NCI-H2107 treated with DMSO at 0.1 percent for 48 hours (cell line): ENCODE measurements around the gene PTPRE.

ENCODE experiments used
- DNase-seq: peaks from one replicate; lab custom pipeline; 2025; ENCODE audit not compliant: unreplicated experiment; lab: John Stamatoyannopoulos, UW

Gene PTPRE

DNA sequence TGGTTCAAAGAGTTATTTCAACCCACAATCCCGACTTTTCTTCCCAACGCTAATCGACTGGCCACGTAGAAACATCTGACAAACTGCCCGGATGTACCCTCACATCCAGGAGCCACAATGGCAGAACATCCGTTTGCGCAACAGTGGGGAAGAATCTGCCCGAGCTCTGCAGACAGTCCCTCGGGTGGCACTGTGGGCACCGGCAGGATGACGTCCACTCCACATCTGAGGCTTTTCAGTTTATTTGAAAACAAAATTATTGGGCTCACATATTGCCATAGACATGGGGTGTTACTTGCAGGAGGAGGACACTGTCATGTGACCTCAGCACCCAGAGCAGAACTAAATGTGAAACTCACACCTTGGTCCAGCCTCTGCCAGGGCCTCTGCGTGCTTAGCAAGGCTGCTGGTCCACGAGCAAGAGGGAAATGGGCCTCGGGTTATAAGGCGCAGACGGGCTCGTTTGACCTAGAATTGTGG is 135.3 kb downstream of the PTPRE start:
- DNase-seq = no peak

DNA sequence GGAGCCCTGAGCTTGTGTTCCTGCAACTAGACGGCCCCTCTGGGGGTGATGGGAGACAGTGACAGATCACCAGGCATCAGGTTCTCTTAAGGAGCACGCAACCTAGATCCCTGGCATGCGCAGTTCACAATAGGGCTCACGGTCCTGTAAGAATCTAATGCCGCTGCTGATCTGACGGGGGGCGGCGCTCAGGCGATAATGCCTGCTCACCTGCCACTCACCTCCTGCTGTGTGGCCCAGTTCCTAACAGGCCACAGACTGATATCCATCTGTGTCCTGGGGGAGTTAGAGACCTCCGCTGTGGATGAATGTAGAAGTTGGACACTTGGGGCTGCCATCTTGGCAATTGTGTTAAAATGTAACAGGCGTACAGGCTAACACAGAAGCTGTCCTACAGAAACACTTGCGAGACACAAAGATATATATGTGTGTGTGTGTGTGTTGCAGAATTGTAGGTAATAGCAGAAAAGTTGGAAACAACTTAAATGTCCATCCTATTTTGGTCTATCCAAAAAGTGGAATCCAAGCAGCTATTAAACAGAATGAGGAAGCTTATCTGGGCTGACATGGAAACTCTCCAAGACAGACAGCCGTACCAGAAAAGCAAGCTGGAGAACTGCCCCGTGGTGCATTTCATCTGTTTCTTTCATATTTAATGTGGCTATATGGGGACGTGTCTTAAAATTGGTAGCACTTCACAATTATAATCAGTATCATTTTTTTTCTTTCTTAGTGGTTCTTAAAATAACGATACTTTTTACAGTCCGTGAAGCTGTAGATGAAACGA is 136.5 kb downstream of the PTPRE start:
- DNase-seq = no peak

DNA sequence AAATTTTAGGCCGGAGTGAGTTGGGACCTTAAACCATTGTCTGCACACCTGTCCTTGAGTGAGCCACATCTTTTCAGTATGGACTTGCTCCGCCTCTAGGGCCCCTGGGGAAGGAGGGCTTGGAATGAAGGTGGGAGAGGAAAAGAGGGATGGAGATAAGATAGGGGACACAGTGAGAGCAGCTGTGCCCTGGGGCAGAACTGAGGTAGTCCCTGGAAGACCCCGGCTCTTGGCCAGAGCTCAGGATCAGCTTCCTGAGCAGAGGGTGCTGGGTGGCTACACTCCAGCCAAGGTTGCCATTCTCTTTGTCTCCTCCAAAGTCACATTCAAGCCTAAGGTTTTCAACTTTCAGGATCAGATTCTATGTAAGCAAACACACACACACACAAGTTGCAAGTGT is 137.3 kb downstream of the PTPRE start:
- DNase-seq = no peak

DNA sequence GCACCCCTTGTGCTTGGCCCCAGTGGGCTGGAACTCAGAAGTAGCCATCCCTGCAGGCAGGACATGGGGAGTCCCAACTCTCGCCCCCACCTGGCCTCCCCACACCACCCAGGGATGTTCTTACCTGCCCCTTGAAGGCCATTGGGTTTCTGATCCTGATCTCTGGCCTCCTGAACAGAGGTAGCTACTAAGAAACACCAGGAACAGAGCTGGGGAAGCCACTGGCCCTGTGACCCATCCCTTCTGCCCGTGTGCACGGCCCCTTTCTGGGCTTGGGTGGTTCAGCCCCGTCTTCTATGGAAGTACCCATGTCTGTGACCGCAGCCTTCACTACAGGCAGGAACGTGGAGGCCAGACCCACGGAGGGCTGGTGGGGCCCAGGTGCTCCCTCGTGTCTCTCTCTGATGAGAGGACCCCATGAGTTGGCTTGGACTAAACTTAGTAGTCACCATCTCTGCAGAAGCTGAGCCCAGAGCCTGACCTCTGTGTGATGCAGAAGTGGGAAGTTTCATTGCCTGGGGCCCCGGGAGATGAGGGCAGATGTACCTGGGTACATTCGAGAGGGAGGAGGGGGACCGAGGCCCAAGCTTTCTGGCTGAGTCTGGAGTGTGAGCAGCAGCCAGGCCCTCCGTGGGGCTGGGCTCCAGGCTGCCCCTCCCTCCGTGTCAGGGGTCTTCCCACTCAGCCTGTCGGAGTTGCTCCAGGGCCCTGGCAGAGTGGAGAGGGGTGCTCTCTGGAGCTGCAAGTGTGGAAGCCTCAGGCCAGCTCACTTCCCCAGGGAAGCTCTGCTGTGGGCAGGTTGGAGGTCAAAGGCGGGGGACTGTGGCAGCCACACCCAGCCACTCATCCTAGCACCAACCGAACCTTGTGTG is 138.3 kb downstream of the PTPRE start:
- DNase-seq = no peak

DNA sequence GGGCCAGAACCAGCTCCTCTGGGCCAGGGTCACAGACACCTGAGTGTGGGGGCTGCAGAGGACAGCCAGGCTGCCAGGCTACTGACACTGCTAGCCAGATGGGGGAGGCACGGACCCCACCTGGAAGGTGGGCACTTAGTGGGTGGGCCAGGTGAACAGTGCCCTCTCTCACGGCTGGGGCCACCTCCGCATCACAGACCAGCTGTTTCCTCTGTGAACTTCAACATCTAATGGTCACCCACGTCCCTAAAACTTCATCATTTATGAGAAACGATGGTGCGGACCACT is 138.9 kb downstream of the PTPRE start:
- no peak for DNase-seq

DNA sequence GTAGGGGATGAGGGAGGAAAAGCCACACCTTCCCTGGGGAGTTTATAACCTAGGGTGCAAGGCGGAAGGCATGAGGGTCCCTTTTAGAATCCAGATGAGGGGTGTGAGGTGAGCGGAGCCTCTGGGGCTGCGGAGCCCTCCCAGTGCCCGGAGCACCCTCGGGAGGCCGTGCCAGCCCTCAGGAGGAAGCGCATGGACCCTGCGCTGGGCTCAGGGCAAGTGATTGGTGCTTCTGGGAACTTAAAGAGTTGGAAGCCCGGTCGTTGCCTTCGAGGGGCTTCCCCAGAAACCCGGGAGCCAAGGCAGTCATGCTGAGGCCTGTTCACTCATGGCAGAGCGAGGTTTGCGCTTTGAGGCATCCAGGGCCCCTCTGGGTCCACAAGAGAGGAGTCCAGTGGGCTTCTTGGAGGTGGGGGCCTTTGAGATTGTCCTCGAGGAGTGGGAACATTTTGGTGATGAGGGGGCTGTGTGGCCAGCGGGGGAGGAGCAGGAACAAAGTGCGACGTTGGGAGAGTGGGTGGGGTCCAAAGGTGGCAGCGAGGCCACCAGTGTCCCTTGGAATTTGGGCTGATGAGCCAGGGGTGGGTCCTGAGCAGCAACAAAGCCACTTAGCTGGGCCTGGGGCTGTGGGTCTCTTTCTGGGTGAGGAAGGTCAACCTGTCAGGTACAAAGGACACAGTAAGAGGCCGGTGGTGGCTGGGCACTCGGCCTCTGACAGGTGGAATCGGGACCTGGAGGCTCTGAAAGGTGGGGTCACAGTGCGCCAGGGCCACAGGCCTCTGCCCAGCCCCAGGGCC is 139.5 kb downstream of the PTPRE start:
- no peak for DNase-seq

DNA sequence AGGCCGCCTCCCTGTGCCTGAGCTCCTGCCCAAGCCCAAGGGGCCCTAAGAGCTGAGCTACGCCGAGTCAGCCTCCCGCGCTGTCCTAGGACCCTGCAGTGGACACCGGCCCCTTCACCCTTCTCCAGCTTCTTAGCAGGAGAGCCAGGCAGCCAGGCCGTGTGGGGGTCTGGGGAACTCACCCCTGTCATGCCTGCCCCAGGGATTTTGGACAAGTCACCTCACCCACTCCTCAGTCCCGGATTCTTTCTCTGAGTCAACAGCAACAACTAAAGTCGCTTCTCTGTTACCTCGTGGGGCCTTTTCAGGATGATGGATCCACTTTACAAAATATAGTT is 140.0 kb downstream of the PTPRE start:
- no peak for DNase-seq

DNA sequence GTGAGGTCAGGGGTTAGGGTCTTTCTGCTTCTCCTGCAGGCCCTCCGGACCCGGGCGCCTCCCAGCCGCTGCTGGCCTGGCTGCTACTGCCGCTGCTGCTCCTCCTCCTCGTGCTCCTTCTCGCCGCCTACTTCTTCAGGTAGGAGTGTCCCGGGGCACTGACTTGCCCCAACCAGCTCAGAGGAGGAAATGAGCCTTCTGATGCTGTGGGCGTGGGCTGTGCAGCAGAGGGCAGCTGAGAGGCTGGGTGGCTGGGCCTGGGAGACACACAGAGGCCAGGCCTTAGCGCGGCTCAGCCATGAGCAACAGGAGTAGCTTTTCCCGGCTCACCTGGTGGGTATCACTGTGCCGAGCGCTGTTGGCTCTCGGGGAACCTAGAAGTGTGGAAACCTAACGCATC is 140.4 kb downstream of the PTPRE start:
- DNase-seq = no peak

DNA sequence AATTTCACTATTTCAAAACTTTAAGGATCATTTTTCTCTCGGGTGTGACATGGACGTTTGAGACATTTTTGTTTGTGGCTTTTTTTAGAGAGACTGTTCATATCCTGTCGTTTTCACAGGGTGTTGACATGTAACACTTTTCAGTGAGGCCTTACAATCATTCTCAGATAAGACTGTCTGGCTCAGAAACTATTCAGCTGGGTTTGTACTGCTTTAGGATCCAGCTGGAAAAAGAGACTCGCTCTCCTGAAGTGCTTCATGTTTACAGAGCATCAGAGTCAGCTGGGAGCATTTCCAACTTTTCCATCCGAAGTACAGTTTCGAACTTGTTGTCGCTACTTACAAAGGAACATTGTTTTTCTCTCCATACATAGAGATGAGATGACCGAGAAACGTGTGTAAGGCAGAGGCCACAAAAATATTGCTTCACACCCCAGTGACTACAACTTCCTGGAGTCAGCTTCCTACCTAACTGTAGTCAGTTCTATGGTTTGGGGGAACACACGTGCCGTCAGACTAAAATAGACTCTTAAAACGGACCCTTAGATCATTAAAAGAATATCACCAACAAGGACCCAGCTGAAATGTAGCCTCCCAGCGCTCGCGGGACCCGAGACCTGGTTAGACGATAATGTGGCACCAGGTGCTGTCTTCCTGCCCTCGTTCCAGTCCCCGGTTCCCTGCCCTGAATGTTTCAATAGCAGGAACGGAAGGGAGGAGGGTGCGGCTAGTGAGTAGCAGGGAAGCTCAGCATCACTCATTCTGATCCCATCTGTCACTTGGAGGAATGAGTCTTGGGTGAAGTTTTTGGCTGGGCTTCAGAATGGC is 141.3 kb downstream of the PTPRE start:
- no peak for DNase-seq

DNA sequence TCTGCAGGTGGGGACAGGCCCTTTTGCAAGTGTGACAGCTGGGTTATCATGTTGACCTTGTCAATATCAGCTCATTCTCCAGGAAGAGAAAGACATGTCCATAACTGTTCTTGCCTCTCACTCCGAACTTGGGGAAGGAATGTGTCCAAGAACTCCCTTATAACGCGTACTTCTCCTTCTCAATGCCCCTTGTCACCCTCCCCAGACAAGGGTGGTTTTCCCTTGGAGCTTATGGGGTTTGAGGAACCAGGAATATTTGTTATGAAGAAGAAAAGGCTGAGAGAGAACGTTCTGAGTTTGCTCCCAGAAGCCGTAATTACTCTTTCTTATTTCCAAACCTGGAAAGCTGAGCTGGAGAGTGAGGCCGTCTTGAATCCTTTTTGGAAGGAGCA is 141.9 kb downstream of the PTPRE start:
- no peak for DNase-seq

DNA sequence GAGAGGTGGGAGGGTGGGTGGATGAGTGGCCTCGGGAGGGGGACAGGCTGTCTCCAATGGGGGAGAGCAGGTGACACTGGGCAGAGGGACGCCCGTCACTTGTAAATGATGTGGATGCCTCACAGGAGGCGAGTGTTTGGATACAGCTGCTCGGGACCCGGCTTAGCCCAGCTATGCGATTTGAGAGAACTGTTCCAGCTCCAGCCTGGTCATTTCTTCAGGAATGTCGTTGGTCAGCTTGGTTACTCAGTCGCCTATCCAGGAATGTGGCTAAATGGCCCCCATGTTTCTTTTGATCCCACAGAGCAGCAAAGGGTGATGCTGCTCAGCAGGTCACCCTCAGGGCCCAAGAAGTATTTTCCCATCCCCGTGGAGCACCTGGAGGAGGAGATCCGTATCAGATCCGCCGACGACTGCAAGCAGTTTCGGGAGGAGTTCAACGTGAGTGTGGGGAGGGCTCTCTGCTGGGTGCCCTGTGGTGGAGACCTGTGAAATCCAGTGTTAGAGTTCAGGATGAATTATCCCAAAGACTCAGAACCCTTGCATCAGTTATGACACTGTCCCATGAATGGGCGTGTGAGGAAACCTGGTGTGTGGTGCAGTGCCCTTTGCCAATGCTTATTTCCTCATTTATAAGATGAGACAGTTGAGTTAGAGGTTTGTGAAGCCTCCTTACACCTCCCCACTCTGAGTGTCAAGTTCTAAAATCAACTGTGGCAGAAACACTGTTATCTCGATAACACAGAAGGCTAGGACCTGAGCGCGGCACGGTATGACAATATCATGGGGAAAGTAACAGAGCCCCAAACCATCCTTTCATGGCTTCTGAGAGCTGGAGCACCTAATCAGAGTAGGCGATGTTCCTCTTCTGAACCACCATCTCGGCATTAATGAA is 142.6 kb downstream of the PTPRE start:
- no peak for DNase-seq

DNA sequence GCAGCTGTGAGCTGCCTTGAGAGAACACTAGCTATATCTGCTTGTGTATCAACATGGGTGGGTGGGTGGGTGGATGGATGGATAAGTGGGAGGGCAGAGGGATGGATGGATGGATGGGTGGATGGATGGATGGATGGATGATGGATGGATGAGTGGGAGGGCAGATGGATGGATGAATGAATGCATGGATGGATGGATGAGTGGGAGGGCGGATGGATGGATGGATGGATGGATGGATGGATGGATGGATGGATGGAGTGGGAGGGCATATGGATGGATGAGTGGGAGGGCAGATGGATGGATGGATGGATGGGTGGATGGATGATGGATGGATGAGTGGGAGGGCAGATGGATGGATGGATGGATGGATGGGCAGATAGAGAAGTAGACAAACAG is 143.2 kb downstream of the PTPRE start:
- no peak for DNase-seq

DNA sequence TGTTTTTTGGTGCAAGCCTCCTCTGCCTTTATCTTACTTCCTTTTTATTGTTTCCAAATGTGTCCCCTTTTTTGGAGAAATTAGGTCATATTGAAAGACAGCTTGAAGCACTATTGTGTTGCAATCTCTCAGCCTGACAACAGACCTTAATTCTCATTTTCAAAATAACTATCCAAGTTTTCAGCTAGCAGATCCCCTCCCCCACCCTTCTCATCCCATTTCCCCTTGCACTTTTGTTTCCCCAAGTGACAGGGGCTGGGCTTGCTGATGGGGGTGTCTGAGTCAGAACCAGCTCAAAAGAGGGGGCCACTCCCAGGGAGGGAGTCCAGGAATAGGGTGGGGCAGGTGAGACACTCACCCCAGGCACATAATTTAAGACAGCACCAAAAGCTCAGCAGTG is 144.0 kb downstream of the PTPRE start:
- DNase-seq = no peak

DNA sequence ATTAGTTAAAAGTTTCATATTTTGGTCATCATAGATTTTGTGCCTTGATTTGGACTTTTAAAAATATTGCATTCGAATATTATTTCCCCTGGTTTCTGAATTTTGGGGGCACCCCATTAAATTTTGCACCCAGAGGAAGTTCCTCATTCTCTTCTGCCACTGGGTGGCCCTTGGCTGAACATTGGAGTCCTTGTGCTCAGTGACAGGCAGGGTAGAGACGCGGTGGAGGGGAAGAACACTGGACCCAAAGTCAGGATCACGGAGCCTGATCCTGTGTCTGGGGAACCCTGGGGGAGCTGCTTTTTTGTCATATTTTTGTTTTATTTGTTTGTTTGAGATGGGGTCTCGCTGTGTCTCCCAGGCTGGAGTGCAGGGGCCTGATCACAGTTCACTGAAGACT is 144.6 kb downstream of the PTPRE start:
- DNase-seq = no peak

DNA sequence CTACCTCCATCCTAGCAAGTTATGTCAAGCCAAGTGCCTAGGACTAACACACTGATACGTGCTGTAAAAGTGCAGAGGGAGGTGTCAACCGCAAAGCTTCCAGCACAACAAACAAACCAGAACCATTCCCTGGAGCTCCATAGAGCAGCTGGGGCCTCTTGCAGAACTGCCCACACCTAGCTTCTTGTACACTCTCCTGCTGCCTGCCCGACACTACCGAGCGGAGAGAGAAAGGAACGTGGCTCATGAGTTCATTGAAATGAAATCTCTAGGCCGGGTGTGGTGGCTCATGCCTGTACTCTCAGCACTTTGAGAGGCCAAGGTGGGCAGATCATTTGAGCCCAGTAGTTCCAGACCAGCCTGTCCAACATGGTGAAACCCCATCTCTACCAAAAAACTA is 145.8 kb downstream of the PTPRE start:
- no peak for DNase-seq

DNA sequence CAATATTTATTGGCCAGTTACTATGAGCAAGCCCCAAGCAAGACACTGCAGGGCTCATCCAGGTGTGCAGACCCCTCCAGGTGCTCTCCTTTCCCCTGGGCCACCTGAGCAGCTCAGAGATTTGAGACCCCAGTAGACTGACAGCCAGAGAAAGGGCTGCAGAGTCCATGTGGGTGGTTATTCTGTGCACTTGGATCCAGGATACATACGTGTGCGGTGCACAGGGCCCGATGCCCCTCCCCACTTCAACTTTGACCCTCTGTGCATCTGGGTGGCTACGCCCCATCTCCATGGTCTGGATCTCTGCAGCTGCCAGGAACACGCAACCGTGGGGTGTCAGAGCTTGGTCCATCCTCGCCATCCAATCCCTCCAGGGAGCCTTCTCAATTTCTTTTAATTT is 146.5 kb downstream of the PTPRE start:
- no peak for DNase-seq

DNA sequence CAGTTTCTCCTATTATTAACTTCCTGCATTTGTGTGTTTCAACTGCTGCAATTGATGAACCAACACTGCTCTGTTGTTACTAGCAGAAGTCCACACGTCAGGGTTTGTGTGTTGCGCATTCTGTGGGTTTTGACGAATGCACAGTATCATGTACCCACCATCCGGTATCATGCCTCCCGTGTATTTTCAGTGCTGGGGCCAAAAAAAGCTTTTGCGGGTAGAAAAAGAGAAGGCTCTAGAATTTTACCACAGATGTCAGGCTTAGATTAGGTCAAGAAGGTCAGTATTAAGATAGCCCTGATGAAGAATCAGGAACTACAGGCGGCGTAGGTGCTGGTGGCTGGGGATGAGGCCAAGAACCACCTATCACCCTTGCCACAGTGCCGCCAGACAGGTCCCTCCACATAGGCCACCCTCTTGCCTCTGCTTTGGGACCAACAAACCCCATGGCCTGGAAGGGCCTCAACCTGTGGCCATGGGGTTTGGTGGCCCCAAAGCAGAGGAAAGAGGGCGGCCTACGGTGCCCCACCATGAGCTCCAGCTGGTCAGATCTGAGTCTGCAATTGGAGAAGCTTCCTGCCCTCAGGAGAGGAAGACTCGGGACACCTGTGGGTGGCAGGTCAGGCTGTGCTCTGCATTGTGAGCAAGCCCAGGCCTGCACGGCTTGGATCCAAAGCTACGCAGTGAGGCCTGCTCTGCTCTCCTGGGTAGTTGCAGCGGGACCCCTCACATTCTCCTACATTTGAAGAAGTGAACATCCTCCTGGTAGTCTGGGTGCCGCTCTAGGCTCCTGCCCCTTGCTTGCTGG is 147.5 kb downstream of the PTPRE start:
- DNase-seq = no peak

DNA sequence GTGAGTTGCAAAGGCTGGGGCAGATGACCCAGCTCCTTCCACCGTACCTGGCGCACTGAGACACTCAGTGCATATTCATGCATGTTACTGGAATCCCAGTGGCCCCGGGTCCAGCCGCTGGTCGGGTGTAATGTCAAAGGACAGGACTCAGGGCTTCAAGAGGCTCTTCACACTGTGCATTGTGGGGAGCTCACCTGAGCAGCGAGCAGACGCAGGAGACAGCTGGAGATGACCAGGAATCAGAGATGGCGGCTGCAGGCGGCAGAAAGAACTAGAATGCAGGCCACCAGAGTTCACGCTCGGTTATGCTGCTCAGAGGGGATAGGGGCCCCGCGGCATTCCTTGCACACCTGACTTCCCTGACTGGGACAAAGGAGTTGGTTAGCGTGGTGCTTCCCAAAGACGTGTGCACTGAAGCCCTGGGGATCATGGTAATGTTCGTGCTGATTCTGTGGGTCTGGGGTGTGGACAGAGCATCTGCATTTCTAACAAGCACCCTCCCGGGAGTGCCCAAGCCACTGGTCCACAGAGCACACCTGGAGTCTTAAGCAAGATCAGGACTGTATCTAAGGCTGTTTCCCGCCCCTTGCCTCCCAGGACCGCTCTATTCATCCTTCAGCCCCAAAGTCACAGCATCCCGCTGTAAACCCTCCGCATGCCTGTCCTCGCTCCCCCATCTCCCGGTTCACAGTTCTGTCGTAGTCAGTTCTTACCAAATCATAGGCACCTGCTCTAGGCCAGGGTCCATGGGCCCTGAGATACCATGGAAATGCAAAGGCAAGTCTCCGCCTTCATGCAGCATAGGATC is 148.4 kb downstream of the PTPRE start:
- no peak for DNase-seq
